ENCODE results near the gene KCNA3.

Gene KCNA3

GRCh38 chr1:110710314-110710713 lies 35.6 kb upstream of the KCNA3 start:
- no peak for TF ChIP-seq CTCF (IDR thresholded peaks at IDR 0.05)

DNA sequence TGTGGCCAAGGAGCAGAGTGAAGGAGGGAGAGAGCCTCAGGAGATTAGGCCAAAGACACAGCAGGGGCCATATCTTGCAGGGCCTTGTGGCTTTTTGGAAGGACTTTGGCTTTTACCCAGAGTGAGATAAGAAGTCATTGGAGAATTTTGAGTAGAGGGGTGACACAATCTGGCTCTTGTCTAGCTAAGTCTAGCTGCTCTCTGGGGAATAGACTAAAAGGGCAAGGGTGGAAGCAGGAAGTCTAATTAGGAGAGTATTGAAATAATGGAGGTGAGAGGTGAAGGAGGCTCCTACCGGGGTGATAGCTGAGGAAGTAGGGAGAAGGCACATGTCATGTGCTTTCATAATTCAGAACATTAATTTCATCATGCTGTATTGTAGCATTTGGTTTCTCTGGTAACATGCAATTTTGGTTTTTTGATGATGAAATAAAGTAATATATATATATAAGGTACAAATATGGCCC lies 34.3 kb upstream of the KCNA3 start:
- no peak for TF ChIP-seq CTCF (IDR thresholded peaks at IDR 0.05)

DNA sequence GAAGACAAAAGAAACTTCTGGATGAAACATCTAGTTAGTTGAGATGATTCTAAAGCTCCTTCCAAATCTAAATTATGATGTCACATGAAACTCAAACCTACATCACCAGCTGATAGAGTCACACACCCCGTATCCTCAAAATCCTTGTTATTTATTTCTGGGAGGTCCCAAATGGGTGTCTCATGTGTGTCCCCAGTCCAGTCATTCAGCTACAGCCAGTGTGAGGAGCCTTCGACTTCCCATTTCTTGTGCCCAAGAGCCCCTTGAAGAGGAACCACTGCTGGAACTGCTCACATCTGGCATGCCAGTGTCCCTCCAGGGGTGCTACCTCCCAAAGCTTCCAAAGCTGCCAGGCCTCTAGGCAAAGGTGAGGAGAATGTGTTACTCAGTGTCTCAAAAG lies 32.5 kb upstream of the KCNA3 start:
- TF ChIP-seq CTCF (IDR thresholded peaks at IDR 0.05) = no peak

DNA sequence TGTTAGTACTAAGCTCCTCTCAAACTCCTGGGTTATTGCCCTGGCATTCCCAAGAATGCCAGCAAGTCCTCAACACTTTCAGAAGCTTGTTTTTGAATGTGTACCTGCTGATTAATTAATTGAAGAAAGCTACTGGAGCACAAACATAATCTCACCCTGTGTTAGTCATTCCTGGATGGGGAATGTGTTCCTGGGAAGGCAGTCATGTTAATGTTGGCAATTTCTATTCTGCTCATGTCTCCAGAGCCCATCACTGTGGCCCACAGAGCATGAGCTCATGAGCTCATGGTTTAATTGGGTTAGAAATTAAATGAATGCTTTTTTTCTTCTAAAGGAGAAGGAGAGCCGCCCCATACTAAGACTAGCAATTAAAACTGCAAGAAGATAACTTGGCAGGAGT lies 31.9 kb upstream of the KCNA3 start:
- TF ChIP-seq CTCF (IDR thresholded peaks at IDR 0.05) = no peak

- TF ChIP-seq CTCF (IDR thresholded peaks at IDR 0.05) = no peak
Measured at GRCh38 chr1:110702260-110702659, 27.5 kb upstream of the KCNA3 start.

DNA sequence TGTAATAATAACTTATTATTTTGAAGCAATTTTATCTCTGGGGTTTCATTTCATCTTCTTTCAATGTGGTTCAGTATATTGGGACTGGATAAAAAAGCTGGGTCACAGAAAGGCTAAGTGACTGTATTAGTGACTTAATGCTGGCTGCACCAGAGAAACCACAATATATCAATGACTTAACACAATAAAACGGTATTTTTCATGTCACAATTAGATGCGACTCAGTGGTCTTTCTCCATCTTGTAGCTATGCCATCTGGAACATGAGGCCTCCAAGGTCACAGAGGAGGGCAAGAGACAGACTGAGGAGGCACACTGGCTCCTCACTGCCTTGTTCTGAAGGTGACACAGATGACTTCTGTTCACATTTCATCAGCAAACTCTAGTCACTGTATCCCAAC lies 26.0 kb upstream of the KCNA3 start:
- TF ChIP-seq CTCF (IDR thresholded peaks at IDR 0.05) = no peak

DNA sequence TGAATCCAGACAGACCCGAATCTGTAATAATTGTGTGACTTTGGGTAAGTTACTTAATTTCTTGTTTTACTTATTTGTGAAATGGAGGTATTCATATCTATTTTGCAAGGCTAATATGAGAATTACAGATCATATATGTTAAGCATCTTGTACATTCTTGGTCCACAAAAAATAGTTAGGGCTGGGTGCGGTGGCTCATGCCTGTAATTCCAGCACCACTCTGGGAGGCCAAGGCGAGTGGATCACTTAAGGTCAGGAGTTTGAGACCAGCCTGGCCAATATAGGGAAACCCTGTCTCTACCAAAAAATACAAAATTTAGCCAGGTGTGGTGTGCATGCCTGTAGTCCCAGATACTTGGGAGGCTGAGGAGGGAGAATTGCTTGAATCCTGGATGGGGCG lies 22.9 kb upstream of the KCNA3 start:
- TF ChIP-seq CTCF (IDR thresholded peaks at IDR 0.05) = no peak

DNA sequence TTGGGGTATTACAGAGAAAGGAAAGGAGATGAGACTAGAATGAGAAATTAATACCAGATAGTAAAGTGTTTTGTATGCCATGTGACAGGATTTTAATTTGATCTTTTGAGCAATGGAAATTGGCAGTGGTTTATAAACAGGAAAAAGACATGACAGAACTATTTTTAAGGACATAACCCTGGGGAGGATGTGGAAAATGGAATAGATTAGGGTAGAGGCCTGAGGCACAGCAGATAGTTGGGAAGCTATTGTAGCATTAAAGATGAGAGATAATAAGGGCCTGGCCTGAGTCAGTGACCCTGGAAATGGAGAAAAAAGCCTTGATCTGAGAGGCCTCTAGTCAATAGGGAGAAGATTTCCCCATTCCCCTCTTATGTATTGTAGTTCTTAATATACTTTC lies 22.1 kb upstream of the KCNA3 start:
- TF ChIP-seq CTCF (IDR thresholded peaks at IDR 0.05) = no peak
